Limb (tissue), 2 donors: ENCODE results near the gene ALS2CL.
"Not testable (repeated sequence)": the region's sequence is repeated elsewhere in the genome, so short reads cannot be mapped to it uniquely, and the experiment has no call there.

Experiments used
- DNase-seq, 2 donors: peaks; one replicate each; pipeline ENCODE4 v3.0.0-alpha.2; 2016; ENCODE audit errors: extremely low spot score in 2 of 2

The ALS2CL gene

GRCh38 chr3:46715507-46716175, 22.2 kb upstream of the ALS2CL start:
- no peak for DNase-seq

GRCh38 chr3:46714728-46715506, 21.4 kb upstream of the ALS2CL start:
- DNase-seq: no peak

DNA sequence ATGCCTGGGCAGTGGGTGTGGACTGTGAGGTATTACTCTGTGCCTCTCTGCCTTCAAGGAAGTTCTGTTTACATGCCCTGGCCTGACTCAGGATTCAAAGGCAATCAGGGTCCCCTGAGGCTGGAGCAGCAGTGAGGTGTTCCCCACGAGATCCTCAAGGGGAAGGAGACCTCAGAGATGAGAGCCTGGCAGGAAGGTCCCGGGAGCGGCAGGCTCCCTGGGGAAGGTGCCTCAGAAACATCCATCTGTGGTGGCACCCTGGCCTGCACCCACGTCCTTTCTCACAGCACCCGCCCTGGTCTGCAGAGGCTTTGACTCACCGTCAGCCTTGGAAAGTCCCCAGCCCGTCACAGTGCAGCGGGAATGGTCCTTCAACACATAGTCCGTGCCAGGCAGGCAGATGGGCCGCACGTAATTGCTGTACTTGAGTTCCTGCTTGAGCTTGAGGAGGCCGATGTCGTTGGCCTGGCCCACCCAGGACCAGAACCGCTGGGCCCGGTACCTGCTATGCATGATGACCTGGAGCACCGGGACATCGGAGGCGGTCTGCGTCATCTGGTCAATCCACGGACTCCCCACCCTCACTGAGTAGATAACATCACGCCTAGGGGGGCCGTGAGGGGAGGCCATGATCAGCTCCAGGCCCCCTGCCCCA, 20.5 kb upstream of the ALS2CL start:
- DNase-seq: no peak

DNA sequence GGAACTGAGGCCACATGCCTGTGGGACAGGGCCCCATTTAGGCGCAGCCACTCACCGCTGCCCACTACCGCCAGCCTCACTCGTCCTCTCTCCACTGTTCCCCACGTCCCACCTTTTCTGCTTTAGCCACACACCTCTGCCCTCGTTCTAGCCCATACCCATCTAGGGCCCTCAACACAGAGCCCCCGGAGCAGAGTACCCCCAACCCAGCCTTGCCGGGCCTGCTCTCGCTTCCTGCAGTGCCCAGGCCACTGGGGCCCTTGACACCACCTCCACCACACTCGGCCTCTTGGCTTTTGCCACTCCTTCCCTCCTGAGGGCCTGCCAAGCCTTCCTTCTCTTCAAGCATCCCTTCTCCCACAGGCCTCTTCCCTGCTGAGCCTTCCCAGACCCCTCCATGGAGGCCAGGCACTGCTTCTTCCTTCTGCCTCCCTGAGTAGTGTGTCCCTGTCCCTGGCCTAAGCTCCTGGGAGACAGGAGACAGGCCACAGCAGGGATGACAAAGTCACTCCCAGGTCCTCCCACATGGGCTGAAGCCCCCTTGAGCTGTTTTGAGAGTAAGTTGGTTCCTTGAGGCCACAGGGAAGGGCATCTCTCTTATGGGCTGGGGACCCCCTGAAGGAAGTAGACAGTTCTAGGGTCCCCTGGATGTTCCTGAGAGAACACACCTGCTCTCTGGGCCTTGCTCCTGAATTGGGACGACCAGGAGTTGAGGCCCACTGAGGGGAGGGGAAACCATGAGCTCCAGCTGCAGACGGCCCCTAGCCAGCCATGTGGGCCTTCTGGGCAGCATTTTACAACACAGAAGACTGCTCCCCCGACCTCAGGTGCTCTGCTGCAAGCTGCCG, 19.8 kb upstream of the ALS2CL start:
- DNase-seq: no peak

DNA sequence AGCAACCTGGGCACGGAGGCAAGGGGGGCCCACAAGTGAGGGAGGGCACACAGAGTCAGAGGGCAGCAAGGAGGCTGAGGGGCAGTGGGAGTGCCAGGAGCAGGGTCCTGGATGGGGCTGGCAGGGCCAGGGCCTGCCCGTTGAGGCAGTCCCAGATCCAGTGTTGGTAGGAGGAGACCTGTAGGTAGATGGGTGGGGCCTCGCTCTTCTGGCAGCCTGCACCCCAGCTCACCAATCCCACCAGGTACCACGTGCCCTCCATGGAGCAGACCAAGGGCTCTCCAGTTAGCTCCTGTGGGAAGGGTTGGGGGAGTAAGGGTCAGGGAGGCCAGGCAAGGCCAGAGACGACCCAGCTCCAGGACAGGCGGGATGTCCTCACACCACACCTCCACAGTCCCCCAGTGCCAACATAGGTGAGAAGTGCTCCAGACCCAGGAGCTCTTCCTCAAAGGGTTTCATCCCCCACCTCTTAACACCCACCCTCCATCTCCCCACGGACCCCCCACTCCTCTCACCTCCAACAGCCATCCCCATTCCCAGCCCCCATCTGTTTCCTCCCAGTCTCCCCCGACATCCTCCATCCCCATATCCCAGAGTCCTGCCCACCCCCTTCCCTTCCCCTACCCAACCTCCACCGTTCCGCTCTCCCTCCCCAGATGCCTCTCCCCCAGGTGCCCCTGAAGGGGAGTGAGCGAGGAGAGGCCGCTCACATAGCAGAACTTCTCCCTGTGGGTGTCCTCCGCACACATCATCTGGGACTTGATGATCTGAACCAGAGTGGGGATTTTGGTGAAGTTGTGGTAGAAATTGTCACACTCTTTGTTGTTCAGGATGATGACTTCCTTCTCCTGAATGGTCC, 18.9 kb upstream of the ALS2CL start:
- no peak for DNase-seq

DNA sequence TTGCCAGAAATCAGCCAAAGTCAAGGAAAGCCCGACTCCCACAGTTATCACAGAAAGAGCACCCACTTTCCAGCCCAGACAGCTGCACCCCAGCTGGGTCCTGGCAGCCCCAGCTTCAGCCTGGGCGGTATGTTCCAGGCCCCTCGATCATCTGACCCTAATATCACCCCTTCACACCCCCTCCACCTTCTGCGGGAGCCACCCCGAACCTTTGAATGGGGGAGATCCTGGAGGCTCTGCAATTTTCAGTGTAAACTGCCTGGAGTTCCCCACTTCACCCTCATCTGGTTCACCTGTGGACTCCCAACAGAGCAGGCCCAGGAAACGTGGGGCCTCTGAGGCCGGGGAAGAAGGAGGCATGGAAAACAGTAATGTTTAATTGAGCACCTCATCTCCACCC, 18.3 kb upstream of the ALS2CL start:
- no peak for DNase-seq

DNA sequence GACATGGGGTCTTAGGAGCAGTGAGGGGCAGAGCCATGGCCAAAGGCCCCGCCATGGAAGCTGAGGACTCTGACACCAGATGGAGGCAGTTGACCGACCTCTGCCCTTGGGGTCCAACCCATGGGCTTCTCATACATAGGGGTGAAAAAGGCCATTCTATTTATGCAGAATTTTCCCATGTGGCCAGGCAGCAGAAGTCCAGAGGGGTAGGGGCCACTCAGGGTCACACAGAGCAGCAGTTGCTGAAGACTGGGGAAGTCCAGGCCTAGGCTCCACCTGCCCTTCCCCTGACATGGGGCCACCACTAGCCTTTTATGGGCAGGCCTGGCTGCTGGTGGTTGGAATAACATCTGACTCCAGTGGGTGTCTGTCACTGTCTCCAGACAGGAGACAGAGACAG, 17.8 kb upstream of the ALS2CL start:
- no peak for DNase-seq

- no peak for DNase-seq
These were observed 17.3 kb upstream of the ALS2CL start for GRCh38 chr3:46710671-46711295.

DNA sequence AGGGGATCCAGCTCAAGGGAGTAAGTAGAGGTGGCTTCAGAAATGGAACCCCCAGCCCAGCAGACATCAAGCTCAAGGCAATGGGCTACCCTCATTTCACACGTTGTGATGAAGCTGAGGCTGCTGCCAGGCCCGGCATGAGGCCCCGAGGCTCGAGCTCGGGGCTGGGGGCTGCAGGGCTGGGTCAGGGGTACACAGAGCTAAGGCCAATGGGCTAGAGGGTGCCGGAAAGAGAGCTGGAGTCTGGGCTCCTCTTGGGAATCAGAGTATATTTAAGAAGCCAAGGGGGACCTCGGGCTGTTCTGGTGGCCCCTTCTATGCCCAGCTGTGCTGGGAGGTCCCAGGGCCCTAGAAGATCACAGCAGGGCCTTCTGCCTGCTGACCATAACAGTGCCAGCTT, 16.8 kb upstream of the ALS2CL start:
- DNase-seq: no peak

GRCh38 chr3:46709721-46710120, 16.2 kb upstream of the ALS2CL start:
- no peak for DNase-seq

DNA sequence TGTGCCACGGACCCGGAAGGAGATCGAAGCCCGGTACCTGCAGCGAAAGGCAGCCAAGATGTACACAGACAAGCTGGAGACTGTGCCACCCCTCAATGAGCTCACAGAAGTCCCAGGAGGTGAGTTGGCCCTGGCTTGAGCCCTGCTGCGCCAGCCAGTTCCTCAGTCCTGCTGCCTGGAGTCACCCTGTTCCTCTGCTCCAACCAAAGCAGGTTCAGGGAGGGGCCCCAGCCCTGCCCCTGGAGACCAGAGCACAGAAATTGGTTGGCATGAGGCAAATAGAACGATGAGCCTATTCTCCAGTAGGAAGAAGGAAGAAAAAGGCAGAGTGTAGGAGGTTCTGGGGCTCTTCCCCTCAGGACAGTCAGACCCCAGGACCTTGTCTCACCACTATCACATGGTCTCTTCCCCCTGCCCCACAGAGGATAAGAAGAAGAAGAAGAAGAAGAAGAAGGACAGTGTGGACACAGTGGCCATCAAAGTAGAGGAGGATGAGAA, 15.7 kb upstream of the ALS2CL start:
- no peak for DNase-seq

DNA sequence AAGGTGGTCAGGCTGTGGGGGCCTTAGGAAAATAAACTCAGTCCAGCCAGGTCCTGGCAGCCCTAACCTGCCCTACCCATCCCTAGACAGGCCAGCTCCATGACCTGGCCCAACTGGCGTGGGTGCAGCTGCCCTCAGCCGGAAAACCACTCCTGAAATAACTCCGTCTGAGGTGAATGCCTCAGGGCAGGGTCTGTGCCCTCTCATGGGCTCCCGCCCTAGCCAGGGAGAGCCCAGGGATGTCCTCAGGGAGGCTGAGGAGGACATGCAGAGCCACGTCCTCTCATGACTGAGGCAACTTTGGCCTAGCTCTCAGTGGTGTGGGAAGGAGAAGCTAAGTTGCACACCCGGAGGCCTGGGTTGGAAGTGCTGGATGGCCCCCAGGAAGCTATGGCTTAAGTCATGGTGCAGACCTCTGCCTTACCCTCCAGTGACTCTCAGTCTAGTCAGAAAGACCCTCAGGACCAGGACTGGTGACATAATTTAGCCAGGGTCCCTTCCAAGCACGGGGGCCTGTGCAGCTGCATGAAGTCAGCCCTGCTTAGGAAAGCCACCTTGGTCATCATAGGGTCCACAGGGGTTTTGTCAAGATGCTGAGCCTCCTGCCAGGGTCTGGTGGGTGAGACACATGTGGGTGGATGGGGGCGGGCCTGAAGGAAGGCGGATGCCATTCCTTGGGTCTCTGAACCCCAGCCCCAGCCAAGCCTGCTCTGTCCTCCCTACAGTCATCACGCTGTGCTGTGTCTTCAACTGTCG, 15.1 kb upstream of the ALS2CL start:
- no peak for DNase-seq

DNA sequence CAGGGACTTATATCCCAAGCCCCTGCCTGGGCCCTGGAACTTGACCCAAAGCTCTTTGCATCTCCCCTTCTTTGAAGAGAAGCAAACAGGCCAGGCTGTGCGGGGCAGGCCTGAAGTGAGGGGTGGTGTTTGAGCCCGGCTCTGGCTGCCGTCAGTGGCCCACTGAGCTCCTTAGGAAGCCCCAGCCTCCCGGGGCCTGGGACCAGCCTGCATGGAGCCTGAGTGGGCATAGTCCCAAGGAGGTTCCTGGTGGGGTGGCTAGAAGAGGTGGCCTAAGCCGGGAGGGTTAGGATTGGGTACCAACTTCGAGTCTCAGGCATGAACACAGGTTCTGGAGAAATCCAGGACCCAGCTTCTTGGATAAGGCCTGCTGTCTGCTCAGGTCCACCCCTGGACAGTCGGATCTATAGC, 14.1 kb upstream of the ALS2CL start:
- DNase-seq: no peak

- DNase-seq: peak in 1 of 2 donors; percentile 29
These were observed 13.5 kb upstream of the ALS2CL start for GRCh38 chr3:46706771-46707582.

GRCh38 chr3:46705751-46706552, 12.5 kb upstream of the ALS2CL start:
- peak; percentile 11 to 31 for DNase-seq

DNA sequence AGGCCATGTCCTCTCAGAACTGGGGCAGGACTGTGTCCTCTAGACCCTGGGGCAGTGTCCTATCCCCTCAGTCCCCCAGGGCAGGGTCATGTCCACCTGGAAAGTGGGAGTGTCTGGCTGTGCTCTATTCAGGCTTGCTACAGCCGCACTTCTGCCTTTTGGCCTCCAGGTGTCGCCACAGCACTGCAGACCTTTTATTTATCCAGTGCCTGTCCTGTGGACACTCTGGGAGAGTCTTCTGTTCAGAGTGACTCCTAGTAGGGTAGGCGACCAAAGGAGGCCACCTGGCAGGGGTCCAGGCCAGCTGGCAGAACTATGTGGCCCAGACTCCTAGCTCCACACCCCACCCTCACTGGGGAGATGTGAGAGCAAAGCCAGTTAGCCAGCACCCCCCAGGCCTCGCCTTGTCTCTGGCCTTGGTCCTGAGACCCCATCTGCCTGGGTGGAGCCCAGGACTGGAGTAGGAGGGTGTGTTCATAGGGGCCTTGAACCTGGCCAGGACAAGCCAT, 11.6 kb upstream of the ALS2CL start:
- DNase-seq: peak; percentile 62 to 85

- DNase-seq: not testable (repeated sequence)
These were observed 10.9 kb upstream of the ALS2CL start for GRCh38 chr3:46704346-46704745.
